Fibroblast of gingiva (primary cell): ENCODE results near the gene PSMA7.
"Not testable (repeated sequence)": the region's sequence is repeated elsewhere in the genome, so short reads cannot be mapped to it uniquely, and the experiment has no call there.

ENCODE experiments used
- DNase-seq: peaks from one replicate; pipeline ENCODE4 v3.0.0-alpha.2; 2011; ENCODE audit warnings: low read depth

The PSMA7 gene

DNA sequence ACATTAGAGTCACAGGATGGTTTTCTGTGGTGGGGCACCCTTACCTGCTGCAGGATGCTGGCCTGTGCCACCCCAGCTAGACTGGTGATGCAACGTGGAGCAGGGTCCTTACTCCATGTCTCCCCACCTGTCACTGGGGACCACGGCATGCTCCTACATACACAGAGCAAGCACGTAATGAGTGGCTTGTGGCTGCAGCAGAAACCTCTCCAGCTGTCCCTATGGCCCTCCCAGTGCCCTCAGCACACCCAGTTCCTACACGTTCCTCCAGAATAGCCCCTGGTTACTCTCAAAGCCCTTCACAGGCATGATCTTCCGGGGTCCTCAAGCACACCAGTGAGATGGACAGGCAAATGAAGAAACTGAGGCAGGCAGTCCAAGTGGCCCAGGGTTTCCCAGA is 24.1 kb downstream of the PSMA7 start:
- no peak for DNase-seq

DNA sequence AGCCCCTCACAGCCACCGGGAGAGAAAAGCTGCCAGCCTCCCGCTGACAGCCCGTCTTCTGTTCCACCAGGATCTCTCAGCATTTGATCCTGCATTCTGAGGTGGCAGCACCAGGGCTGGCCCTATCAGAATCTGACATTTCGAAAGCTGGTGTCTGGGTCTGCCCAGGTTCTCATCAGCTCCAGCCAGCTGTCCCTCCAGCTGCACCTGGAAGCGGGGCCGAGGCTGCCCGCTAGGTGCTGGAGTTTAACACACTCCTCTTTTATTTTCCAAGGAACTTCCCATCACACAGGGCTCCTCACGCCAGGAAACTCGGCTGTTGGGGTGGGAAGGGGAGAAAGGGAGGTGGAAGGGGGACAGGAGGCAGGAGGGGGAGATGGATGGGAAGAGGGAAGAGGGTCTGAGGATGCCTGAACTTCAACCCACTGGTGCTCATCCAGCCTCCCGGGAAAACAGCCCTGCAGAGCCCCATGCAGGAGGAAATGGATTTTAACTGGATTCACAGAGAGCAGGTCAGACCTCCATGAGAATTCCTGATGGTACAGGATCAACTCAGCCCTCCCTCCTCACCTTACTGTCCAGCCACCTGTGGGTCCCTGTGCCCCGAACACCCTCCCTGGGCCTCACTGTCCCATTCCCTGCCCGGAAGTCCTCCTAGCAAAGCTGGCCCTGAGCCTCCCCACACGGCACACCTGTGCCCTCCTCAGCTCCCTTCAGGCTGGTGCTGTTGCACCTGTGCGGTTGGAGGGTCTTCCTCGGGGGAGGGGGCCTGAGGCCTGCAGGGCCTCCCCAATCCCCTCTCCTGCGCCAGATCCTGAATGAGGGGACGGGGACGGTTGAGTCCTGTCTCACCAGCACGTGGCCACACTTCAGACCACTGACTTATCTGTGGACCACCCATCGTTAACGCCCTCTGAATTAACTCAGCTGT is 24.8 kb downstream of the PSMA7 start:
- DNase-seq, result no peak

DNA sequence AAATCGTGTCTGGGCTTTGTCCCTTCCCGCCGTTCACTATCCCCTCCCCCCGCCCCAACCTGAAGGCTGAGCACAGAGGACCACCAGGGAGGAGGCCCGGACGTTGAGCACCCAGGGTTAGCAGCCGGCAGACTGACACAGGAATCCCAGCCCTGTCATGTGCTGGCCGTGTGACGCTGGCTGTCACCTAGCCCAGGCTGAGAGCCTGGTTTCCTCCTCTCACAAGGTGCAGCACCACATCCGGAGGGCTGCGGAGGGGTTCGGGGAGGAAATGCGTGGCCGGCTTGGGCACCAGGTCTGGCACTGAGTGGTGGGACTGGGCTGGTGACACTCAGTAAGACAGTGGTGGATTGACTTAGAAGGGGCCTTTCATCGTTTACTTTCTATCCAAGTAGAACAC is 25.5 kb downstream of the PSMA7 start:
- DNase-seq, result no peak

GRCh38 chr20:62117362-62117646 is 25.9 kb downstream of the PSMA7 start:
- no peak for DNase-seq

GRCh38 chr20:62116558-62117361 is 26.4 kb downstream of the PSMA7 start:
- DNase-seq, result no peak

GRCh38 chr20:62115800-62116407 is 27.3 kb downstream of the PSMA7 start:
- DNase-seq, result not testable (repeated sequence)

- DNase-seq, result no peak
Measured at GRCh38 chr20:62114894-62115293, 28.3 kb downstream of the PSMA7 start.

GRCh38 chr20:62112368-62112767 is 30.8 kb downstream of the PSMA7 start:
- no peak for DNase-seq

DNA sequence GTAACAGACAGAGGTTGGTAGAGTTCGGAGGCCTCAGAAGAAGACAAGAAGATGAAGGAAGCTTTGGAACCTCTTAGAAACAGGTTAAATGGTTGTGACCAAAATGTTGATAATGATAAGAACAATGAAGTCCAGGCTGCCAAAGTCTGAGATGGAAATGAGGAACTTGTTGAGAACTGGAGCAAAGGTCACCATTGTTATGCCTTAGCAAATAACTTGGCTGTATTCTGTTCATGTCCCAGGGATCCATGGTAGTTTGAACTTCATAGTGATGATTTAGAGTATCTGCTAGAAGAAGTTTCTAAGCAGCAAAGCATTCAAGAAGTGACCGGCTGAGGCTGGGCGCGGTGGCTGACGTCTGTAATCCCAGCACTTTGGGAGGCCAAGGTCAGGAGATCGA is 32.0 kb downstream of the PSMA7 start:
- no peak for DNase-seq

DNA sequence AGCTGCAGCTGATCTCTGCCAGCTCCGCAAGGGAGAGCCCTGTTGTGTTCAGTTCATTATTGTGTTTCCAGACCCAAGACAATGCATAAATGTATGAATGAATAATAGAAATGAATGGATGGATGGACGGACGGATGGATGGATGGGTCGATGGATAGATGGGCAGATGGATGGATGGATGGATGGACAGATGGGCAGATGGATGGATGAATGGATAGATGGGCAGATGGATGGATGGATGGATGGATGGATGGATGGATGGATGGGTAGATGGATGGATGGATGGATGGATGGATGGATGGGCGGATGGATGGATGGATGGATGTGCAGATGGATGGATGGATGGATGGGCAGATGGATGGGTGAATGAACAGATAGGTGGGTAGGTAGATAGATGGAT is 37.6 kb downstream of the PSMA7 start:
- DNase-seq, result no peak

- no peak for DNase-seq
Measured at GRCh38 chr20:62104791-62105345, 38.3 kb downstream of the PSMA7 start.

GRCh38 chr20:62104234-62104789 is 38.9 kb downstream of the PSMA7 start:
- DNase-seq, result no peak

DNA sequence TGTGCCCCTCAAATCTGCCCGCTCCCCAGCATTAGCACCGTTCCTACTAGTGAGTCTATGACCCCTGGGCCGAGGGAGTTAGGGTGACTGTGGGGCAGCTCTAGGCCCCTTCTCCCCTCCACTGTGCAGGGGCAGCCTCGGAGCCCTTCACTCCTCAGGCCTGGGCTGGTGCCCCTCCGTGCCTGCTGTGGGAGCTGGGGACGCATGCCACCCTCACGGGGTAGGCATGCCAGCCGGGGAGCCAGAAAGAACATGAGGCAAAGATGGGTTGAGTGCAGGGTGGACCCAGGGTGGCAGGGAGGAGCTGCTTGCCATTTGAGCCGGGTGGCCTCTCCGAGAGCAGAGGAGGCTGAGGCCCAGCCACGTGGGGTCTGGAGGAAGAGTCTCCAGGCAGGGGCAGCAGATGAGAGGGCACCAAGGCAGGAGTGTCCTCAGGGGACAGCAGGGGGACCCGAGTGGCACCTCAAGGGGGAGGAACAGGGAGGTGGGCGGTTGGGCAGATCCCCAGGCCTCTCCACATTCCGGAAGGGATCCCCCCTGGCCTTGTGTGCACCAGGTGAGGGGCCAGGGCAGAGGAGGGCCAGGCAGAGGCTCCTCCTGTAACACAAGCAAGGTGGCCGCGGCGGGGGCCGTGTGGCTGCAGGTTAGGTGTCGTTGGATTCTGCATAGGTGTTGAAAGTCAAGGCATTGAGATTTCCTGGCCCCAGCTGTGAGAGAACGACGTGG is 39.5 kb downstream of the PSMA7 start:
- no peak for DNase-seq

DNA sequence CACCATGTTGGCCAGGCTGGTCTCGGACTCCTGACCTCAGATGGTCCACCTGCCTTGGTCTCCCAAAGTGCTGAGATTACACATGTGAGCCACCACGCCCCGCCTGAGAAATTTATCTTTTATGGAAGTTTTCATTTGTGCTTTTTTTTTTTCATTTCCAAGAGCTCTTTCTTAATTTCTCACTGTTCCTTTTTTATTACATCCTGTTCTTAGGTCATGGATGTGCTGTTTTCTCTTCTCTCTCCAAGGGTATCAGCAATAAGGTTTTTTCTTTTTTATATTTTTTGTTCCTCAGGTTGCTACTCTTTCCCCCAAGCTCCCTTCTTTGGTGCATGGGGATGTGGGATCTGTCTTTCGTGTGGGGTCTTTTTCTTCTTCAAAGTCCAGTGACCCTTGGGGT is 42.1 kb downstream of the PSMA7 start:
- no peak for DNase-seq

- no peak for DNase-seq
Measured at GRCh38 chr20:62097881-62098407, 45.2 kb downstream of the PSMA7 start.

GRCh38 chr20:62096421-62097380 is 46.5 kb downstream of the PSMA7 start:
- DNase-seq, result no peak

- no peak for DNase-seq
Measured at GRCh38 chr20:62089393-62089792, 53.8 kb downstream of the PSMA7 start.

DNA sequence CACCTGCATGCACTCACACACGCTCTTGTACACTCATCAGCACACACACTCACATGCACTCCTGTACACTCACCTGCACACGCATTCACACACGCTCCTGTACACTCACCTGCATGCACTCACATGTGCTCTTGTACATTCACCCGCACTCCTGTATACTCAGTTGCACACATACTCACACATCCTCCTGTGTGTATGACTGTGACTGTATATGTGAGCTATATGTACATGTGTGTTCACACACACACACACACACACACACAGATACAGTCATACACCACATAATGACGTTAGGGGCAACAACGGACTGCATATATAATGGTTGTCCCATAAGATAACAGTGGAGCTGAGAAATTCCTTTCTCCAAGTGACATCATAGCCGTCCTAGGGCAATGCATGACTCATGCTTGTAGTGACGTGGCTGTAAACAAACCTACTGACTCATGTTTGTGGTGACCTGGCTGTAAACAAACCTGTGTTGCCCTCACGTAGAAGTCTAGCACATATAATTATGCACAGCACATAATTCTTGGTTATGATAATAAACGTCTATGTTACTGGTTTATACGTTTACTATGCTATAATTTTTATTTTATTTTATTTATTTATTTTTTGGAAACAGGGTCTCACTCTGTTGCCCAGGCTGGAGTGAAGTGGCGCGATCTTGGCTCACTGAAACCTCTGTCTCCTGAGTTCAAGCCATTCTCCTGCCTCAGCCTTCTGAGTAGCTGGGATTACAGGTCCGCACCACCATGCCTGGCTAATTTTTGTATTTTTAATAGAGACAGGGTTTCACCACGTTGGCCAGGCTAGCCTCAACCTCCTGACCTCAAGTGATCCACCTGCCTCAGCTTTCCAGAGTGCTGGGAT is 54.7 kb downstream of the PSMA7 start:
- DNase-seq, result peak; percentile 81

- DNase-seq, result no peak
Measured at GRCh38 chr20:62087632-62088031, 55.6 kb downstream of the PSMA7 start.
